Measurements from ENCODE around the gene RGS6.

Gene RGS6

GRCh38 chr14:72118841-72119240 is 186.6 kb downstream of the RGS6 start:
- Mint-ChIP-seq H3K27me3 (peaks cover 23% of the 10 kb centered on the region), H3K4me1 (ENCODE audit: low read depth) (no peaks in the 10 kb centered on the region), H3K9me3 (no peaks in the 10 kb centered on the region), H3K36me3 (ENCODE audit: low read depth) (no peaks in the 10 kb centered on the region), H3K4me3 (no peak overlapping the region), H3K27ac (no peak overlapping the region)

DNA sequence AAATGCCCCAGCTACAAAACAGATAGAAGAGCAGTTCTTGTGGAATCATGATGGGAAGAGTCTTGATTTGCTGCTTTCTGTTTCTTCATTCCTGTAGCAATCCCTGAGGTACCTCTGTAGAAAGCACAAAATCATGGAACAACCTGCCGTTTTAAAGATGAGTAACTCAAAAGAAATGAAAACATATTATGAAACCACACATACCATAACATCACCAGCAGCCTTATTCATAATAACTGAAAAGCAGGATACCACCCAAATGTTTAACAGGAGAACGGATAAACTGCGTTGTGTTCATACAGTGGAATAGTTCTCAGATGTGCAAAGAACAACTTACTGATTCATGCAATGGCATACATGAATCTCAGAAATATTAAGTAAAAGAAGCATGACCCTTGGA is 188.1 kb downstream of the RGS6 start:
- Mint-ChIP-seq H3K36me3 (ENCODE audit: low read depth) (no peaks in the 10 kb centered on the region), H3K27ac (no peak overlapping the region), H3K27me3 (peaks cover 23% of the 10 kb centered on the region), H3K9me3 (no peaks in the 10 kb centered on the region), H3K4me1 (ENCODE audit: low read depth) (no peaks in the 10 kb centered on the region), H3K4me3 (no peak overlapping the region)

GRCh38 chr14:72123755-72124154 is 191.5 kb downstream of the RGS6 start:
- Mint-ChIP-seq H3K9me3 (no peaks in the 10 kb centered on the region), H3K36me3 (ENCODE audit: low read depth) (no peaks in the 10 kb centered on the region), H3K4me1 (ENCODE audit: low read depth) (no peaks in the 10 kb centered on the region)

GRCh38 chr14:72124171-72124570 is 191.9 kb downstream of the RGS6 start:
- no peaks in the 10 kb centered on the region for H3K36me3 Mint-ChIP-seq (ENCODE audit: low read depth)
- no peaks in the 10 kb centered on the region for H3K9me3 Mint-ChIP-seq
- no peak overlapping the region for H3K27ac Mint-ChIP-seq
- peaks cover 37% of the 10 kb centered on the region for H3K27me3 Mint-ChIP-seq
- no peak overlapping the region for H3K4me3 Mint-ChIP-seq
- no peaks in the 10 kb centered on the region for H3K4me1 Mint-ChIP-seq (ENCODE audit: low read depth)

More at GRCh38 chr14:72123755-72124154, 191.5 kb downstream of the RGS6 start:
- H3K27me3 Mint-ChIP-seq, result peaks cover 33% of the 10 kb centered on the region
- no peak overlapping the region for H3K27ac Mint-ChIP-seq
- H3K4me3 Mint-ChIP-seq, result no peak overlapping the region

GRCh38 chr14:72126091-72126490 is 193.9 kb downstream of the RGS6 start:
- no peaks in the 10 kb centered on the region for H3K9me3 Mint-ChIP-seq
- no peak overlapping the region for H3K27ac Mint-ChIP-seq
- H3K4me3 Mint-ChIP-seq, result no peak overlapping the region
- no peaks in the 10 kb centered on the region for H3K4me1 Mint-ChIP-seq (ENCODE audit: low read depth)
- peaks cover 35% of the 10 kb centered on the region for H3K27me3 Mint-ChIP-seq
- H3K36me3 Mint-ChIP-seq (ENCODE audit: low read depth), result no peaks in the 10 kb centered on the region

- Mint-ChIP-seq H3K4me3 (no peak overlapping the region), H3K36me3 (ENCODE audit: low read depth) (no peaks in the 10 kb centered on the region), H3K4me1 (ENCODE audit: low read depth) (no peaks in the 10 kb centered on the region), H3K9me3 (no peaks in the 10 kb centered on the region), H3K27ac (no peak overlapping the region), H3K27me3 (peaks cover 38% of the 10 kb centered on the region)
Observed at GRCh38 chr14:72126561-72126960, 194.3 kb downstream of the RGS6 start.

DNA sequence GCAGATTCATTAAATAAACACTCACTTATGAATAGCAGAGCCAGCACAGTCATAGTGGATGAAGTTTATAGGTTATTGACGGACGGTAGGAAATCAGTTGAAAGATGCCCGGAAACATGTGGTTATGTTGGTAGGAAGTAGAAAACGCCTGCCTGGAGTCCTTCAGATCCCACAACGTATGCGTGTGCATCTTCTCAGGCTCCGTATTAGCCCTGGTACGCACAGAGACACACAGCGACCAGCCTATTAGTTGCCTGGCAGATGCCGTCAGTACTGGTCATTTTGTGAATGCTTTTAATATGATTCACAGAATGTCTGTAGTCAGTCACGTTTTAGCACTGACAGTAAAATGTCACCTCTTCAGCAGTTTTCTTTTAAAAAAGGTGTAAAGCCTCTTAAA is 196.4 kb downstream of the RGS6 start:
- H3K9me3 Mint-ChIP-seq, result no peaks in the 10 kb centered on the region
- peaks cover 44% of the 10 kb centered on the region for H3K27me3 Mint-ChIP-seq
- no peak overlapping the region for H3K4me3 Mint-ChIP-seq
- no peaks in the 10 kb centered on the region for H3K36me3 Mint-ChIP-seq (ENCODE audit: low read depth)
- no peak overlapping the region for H3K27ac Mint-ChIP-seq
- H3K4me1 Mint-ChIP-seq (ENCODE audit: low read depth), result no peaks in the 10 kb centered on the region

- Mint-ChIP-seq H3K36me3 (ENCODE audit: low read depth) (no peaks in the 10 kb centered on the region), H3K27me3 (peaks cover 47% of the 10 kb centered on the region), H3K9me3 (no peaks in the 10 kb centered on the region), H3K4me1 (ENCODE audit: low read depth) (no peaks in the 10 kb centered on the region), H3K27ac (no peak overlapping the region), H3K4me3 (no peak overlapping the region)
Observed at GRCh38 chr14:72129291-72129690, 197.1 kb downstream of the RGS6 start.

- no peak overlapping the region for H3K4me3 Mint-ChIP-seq
- no peak overlapping the region for H3K27ac Mint-ChIP-seq
- no peaks in the 10 kb centered on the region for H3K36me3 Mint-ChIP-seq (ENCODE audit: low read depth)
- no peaks in the 10 kb centered on the region for H3K9me3 Mint-ChIP-seq
- no peaks in the 10 kb centered on the region for H3K4me1 Mint-ChIP-seq (ENCODE audit: low read depth)
- peaks cover 30% of the 10 kb centered on the region for H3K27me3 Mint-ChIP-seq
Observed at GRCh38 chr14:72141084-72141483, 208.9 kb downstream of the RGS6 start.

GRCh38 chr14:72142328-72142727 is 210.1 kb downstream of the RGS6 start:
- Mint-ChIP-seq H3K27ac (no peak overlapping the region), H3K27me3 (peaks cover 36% of the 10 kb centered on the region), H3K36me3 (ENCODE audit: low read depth) (no peaks in the 10 kb centered on the region), H3K4me1 (ENCODE audit: low read depth) (no peaks in the 10 kb centered on the region), H3K4me3 (no peak overlapping the region), H3K9me3 (no peaks in the 10 kb centered on the region)

- no peaks in the 10 kb centered on the region for H3K36me3 Mint-ChIP-seq (ENCODE audit: low read depth)
- no peak overlapping the region for H3K27ac Mint-ChIP-seq
- H3K4me3 Mint-ChIP-seq, result no peak overlapping the region
- peaks cover 51% of the 10 kb centered on the region for H3K27me3 Mint-ChIP-seq
- H3K4me1 Mint-ChIP-seq (ENCODE audit: low read depth), result no peaks in the 10 kb centered on the region
- H3K9me3 Mint-ChIP-seq, result no peaks in the 10 kb centered on the region
Observed at GRCh38 chr14:72146241-72146640, 214.0 kb downstream of the RGS6 start.

DNA sequence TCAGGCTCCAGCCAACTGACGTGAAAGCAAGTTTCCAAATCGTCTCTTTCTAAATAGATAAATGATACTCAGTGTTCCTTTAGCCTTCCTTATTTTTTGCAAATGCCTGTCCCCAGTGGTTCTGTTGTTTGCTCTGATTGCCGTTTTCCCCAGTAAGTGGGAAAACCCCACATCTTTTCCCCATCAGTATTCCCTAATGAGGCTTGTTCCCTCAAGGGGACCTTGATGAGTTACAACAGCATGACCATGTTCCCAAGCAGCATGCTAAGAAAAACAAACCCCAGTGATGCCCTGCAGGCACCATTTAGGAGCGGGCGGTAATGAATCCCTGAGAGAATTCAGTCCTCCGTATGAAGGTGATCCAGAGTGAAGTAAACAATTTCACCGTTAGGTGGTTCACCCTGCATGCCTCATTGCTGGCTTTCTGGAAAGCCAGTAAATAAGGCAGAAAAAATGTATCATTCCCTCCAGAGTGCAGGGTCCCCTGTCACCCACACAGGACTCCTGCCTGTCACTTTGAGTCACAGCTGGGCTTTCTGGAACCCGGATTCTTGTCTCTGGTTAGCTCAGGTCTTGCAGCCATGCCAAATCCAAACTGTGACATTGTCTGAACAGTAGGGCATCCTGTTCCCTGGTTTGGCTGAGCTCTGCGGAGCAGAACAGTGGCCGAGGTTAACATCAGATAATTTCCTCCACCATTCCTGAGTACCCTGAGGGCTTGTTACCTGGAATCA is 222.6 kb downstream of the RGS6 start:
- H3K27me3 Mint-ChIP-seq, result peaks cover 41% of the 10 kb centered on the region
- peaks cover 4% of the 10 kb centered on the region for H3K9me3 Mint-ChIP-seq
- peaks cover 18% of the 10 kb centered on the region for H3K4me1 Mint-ChIP-seq (ENCODE audit: low read depth)
- H3K4me3 Mint-ChIP-seq, result no peak overlapping the region
- H3K27ac Mint-ChIP-seq, result peak overlapping the region; percentile 55
- H3K36me3 Mint-ChIP-seq (ENCODE audit: low read depth), result no peaks in the 10 kb centered on the region

DNA sequence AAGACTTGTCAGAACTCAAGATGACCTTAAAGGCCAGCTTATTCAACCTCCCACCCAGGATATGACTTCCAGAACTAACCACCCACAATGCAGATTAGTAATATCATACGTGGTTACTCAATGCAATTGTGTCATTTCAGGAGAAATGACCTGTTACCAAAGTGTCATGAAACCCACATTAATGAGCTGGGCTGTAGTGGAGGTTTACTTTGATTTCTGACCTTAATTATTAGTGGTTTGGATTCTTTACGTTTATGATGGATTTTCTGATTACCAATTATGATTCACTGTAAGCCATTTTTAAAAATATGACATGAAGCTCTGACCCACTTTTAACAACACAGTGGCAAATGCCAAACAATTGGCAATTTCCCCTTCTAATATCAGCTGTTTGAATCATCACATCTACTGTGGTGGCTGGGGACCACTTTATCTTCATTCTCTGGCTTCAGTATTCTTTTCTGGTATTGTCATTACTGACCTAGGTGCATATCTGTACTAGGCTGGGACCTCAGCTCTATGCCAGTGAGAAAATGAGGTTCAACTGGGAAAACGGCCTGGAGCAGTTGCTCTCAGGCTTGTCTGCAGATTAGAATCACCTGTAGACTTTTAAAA is 223.3 kb downstream of the RGS6 start:
- Mint-ChIP-seq H3K4me3 (no peak overlapping the region), H3K27me3 (peaks cover 45% of the 10 kb centered on the region)

DNA sequence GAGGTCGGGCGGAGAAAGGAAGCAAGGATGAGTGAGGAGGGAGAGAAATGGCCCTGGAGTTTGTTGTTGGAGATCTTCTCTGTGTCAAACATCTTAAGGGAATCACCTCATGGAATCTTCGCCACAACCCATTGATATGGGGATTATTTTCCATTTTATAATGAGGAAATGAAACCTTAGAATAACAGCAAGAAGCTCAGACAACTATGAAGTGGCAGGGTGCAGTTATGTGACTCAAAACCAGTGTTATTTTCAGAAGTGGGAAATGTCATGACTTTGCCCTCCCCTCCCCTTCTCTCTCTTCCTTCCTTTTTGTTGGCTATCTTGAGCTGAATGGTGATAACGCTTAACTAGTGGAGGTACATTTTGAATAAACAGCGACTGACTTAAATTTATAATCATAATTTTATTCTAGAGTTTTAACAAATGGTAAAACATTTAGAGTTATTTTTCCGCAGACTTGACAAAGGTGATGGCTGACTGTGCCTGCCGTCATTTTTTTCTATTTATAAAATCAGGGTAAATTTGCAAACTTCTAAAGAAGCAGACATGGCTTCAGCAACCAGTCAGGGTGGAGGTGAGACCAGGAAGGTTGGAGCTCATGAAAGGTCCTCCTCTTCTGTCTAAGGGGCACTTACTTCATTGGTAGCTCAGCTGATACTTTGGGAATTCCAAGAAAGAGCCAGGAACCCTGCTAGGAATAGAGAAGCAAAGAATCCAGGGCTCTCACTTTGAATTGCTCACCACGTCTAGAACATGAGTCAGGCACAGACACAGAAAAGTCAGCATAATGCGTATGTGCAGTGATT is 232.4 kb downstream of the RGS6 start:
- Mint-ChIP-seq H3K4me1 (ENCODE audit: low read depth) (peaks cover 14% of the 10 kb centered on the region), H3K27me3 (peaks cover 31% of the 10 kb centered on the region), H3K4me3 (no peak overlapping the region), H3K36me3 (ENCODE audit: low read depth) (no peaks in the 10 kb centered on the region), H3K9me3 (no peaks in the 10 kb centered on the region), H3K27ac (peak overlapping the region; percentile 57)

More for the DNA sequence above, 223.3 kb downstream of the RGS6 start:
- Mint-ChIP-seq H3K4me1 (ENCODE audit: low read depth) (peaks cover 18% of the 10 kb centered on the region), H3K36me3 (ENCODE audit: low read depth) (no peaks in the 10 kb centered on the region), H3K27ac (peak overlapping the region; percentile 69), H3K9me3 (peaks cover 4% of the 10 kb centered on the region)

DNA sequence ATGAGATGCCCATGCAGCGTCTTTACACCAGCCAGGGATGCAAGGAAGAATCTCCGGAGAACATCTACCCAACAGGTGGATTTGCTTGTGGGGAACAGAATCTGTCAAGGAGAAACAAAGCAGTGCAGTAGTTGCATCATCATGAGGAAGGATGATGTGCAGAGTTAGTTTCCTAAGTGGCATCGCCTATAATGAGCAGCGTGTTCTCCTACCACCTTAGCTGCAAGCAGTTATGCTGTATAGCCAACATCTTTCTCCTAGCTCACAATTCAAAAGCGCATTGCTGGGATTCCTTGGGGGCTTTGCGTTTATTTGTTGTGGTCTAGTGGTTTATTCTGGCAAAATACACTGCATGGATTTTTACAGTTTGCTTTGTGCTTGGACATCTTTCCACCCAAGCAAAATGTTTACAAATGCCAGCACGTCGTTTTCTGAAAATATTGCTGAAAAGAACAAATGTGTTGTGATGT is 233.0 kb downstream of the RGS6 start:
- peaks cover 32% of the 10 kb centered on the region for H3K27me3 Mint-ChIP-seq
- peaks cover 14% of the 10 kb centered on the region for H3K4me1 Mint-ChIP-seq (ENCODE audit: low read depth)
- no peak overlapping the region for H3K4me3 Mint-ChIP-seq
- H3K36me3 Mint-ChIP-seq (ENCODE audit: low read depth), result no peaks in the 10 kb centered on the region
- no peak overlapping the region for H3K27ac Mint-ChIP-seq
- no peaks in the 10 kb centered on the region for H3K9me3 Mint-ChIP-seq
